ENCODE data around the gene CACNA2D3.

The CACNA2D3 gene

GRCh38 chr3:54326951-54327350 is 204.6 kb downstream of the CACNA2D3 start:
- H3K9me2 ChIP-seq (replicated peaks; ENCODE audit: insufficient read depth, low read length), result no peaks in the 10 kb centered on the region
- no peak overlapping the region for H3K4me2 ChIP-seq (ENCODE audit: low read depth, low read length, poor library complexity, severe bottlenecking)
- no peak overlapping the region for H3K27ac ChIP-seq (ENCODE audit: low read depth, low read length)
- H4K20me1 ChIP-seq (ENCODE audit: low read depth, low read length), result no peaks in the 10 kb centered on the region
- no peaks in the 10 kb centered on the region for H3K79me2 ChIP-seq (ENCODE audit: insufficient read depth, low read length)
- H3K27me3 ChIP-seq (ENCODE audit: low read length), result no peaks in the 10 kb centered on the region
- H3K4me3 ChIP-seq (ENCODE audit: insufficient read depth, low read length, poor library complexity, severe bottlenecking), result no peak overlapping the region
- no peak overlapping the region for H3K9ac ChIP-seq (ENCODE audit: low read length)
- H3K9me3 ChIP-seq (ENCODE audit: insufficient read depth, low read length), result no peaks in the 10 kb centered on the region
- no peak for TF ChIP-seq EZH2phosphoT487 (conservative IDR thresholded peaks at IDR 0.05; ENCODE audit: low read length)
- no peak for TF ChIP-seq CTCF (IDR thresholded peaks at IDR 0.05; ENCODE audit: insufficient read depth, low read length, poor library complexity, severe bottlenecking)
- H3F3A ChIP-seq (ENCODE audit: insufficient read depth), result no peaks in the 10 kb centered on the region
- H3K36me3 ChIP-seq (ENCODE audit: low read length), result no peaks in the 10 kb centered on the region
- H2AFZ ChIP-seq (ENCODE audit: low read depth, low read length, severe bottlenecking), result no peak overlapping the region

DNA sequence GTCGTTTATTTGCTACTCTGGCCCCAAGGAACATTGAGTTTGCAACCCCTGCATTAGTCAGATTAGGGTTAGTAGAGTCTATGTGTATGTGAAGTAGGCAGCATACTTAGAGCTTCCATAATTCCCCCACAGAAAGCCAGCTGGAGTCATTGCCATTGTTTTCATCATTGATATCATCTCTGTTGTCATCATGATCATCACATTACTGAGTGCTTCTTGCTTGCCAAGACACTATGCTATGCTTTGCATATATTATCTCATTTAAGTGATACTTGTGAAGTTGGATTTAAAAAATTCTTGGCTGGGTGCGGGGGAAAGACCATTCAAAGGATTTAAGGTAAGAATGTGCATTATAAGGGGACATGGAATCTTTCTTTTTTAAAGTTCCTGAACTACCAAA is 209.0 kb downstream of the CACNA2D3 start:
- H3K79me2 ChIP-seq (ENCODE audit: insufficient read depth, low read length), result no peaks in the 10 kb centered on the region
- no peak overlapping the region for H3K9ac ChIP-seq (ENCODE audit: low read length)
- no peak overlapping the region for H3K4me3 ChIP-seq (ENCODE audit: insufficient read depth, low read length, poor library complexity, severe bottlenecking)
- no peaks in the 10 kb centered on the region for H3K9me3 ChIP-seq (ENCODE audit: insufficient read depth, low read length)
- no peaks in the 10 kb centered on the region for H3F3A ChIP-seq (ENCODE audit: insufficient read depth)
- H3K9me2 ChIP-seq (replicated peaks; ENCODE audit: insufficient read depth, low read length), result no peaks in the 10 kb centered on the region
- H3K36me3 ChIP-seq (ENCODE audit: low read length), result no peaks in the 10 kb centered on the region
- no peak overlapping the region for H3K4me2 ChIP-seq (ENCODE audit: low read depth, low read length, poor library complexity, severe bottlenecking)
- H3K27ac ChIP-seq (ENCODE audit: low read depth, low read length), result no peak overlapping the region
- H4K20me1 ChIP-seq (ENCODE audit: low read depth, low read length), result no peaks in the 10 kb centered on the region
- no peak overlapping the region for H2AFZ ChIP-seq (ENCODE audit: low read depth, low read length, severe bottlenecking)
- H3K27me3 ChIP-seq (ENCODE audit: low read length), result no peaks in the 10 kb centered on the region
- TF ChIP-seq CTCF (IDR thresholded peaks at IDR 0.05; ENCODE audit: insufficient read depth, low read length, poor library complexity, severe bottlenecking), result no peak
- no peak for TF ChIP-seq EZH2phosphoT487 (conservative IDR thresholded peaks at IDR 0.05; ENCODE audit: low read length)

- Histone ChIP-seq H3K9me3 (ENCODE audit: insufficient read depth, low read length) (no peaks in the 10 kb centered on the region), H2AFZ (ENCODE audit: low read depth, low read length, severe bottlenecking) (no peak overlapping the region), H3F3A (ENCODE audit: insufficient read depth) (no peaks in the 10 kb centered on the region), H3K27ac (ENCODE audit: low read depth, low read length) (no peak overlapping the region), H3K9me2 (replicated peaks; ENCODE audit: insufficient read depth, low read length) (no peaks in the 10 kb centered on the region), H3K79me2 (ENCODE audit: insufficient read depth, low read length) (no peaks in the 10 kb centered on the region), H3K36me3 (ENCODE audit: low read length) (no peaks in the 10 kb centered on the region), H3K27me3 (ENCODE audit: low read length) (no peaks in the 10 kb centered on the region), H4K20me1 (ENCODE audit: low read depth, low read length) (no peaks in the 10 kb centered on the region), H3K9ac (ENCODE audit: low read length) (no peak overlapping the region), H3K4me2 (ENCODE audit: low read depth, low read length, poor library complexity, severe bottlenecking) (no peak overlapping the region), H3K4me3 (ENCODE audit: insufficient read depth, low read length, poor library complexity, severe bottlenecking) (no peak overlapping the region)
- TF ChIP-seq CTCF (IDR thresholded peaks at IDR 0.05; ENCODE audit: insufficient read depth, low read length, poor library complexity, severe bottlenecking) (no peak), EZH2phosphoT487 (conservative IDR thresholded peaks at IDR 0.05; ENCODE audit: low read length) (no peak)
These were observed 215.5 kb downstream of the CACNA2D3 start for GRCh38 chr3:54337846-54338245.

Measured in SU-DHL-6 (cell line).